ENCODE measurements around the gene SORBS2.

SORBS2 gene

GRCh38 chr4:185542626-185543315 is 269.2 kb downstream of the SORBS2 start:
- no peak for DNase-seq

GRCh38 chr4:185541251-185541727 is 270.7 kb downstream of the SORBS2 start:
- DNase-seq: no peak

- no peak for DNase-seq
Measured at GRCh38 chr4:185540487-185541120, 271.4 kb downstream of the SORBS2 start.

GRCh38 chr4:185540040-185540439 is 272.0 kb downstream of the SORBS2 start:
- DNase-seq: no peak

- DNase-seq: no peak
Measured at GRCh38 chr4:185538806-185539205, 273.2 kb downstream of the SORBS2 start.

- no peak for DNase-seq
Measured at GRCh38 chr4:185536411-185536709, 275.6 kb downstream of the SORBS2 start.

GRCh38 chr4:185535612-185536410 is 276.2 kb downstream of the SORBS2 start:
- no peak for DNase-seq

Measured in inflammatory macrophage treated with lipopolysaccharide for 4 hours (primary cell).